SU-DHL-6 (cell line): Measurements from ENCODE around the gene TP53BP2.

Experiments
- H2AFZ ChIP-seq: fragments of 200-600 bp; sonication (generic); 2 replicates; pipeline ENCODE4 v1.6.1; 2014; ENCODE audit warnings: low read depth, mild to moderate bottlenecking, moderate library complexity, mixed read lengths, antibody characterized with exemption, low read length; ENCODE audit not compliant: severe bottlenecking
- H3F3A ChIP-seq: fragments of 200-600 bp; shearing (Covaris generic); 2 replicates; pipeline ENCODE4 v1.6.0; 2016; ENCODE audit warnings: antibody characterized with exemption, mild to moderate bottlenecking; ENCODE audit not compliant: insufficient read depth
- H3K27ac ChIP-seq: fragments of 200-600 bp; sonication (generic); 2 replicates; pipeline ENCODE4 v1.5.1; 2016; ENCODE audit warnings: low read depth, mild to moderate bottlenecking, low read length, moderate library complexity, mixed read lengths
- H3K27me3 ChIP-seq: fragments of 200-600 bp; sonication (generic), shearing (Covaris generic); 2 replicates; pipeline ENCODE4 v1.6.0; 2014; ENCODE audit warnings: mild to moderate bottlenecking, low read length
- H3K36me3 ChIP-seq: fragments of 200-600 bp; sonication (generic); 2 replicates; pipeline ENCODE4 v1.6.1; 2014; ENCODE audit warnings: mild to moderate bottlenecking, low read length, mixed read lengths
- H3K4me2 ChIP-seq: fragments of 300-600, 200-600 bp; shearing (Covaris generic), sonication (generic); 2 replicates; pipeline ENCODE4 v1.6.0; 2014; ENCODE audit warnings: low read length, low read depth, mild to moderate bottlenecking; ENCODE audit not compliant: poor library complexity, severe bottlenecking
- H3K4me3 ChIP-seq: fragments of 200-600 bp; sonication (generic); 2 replicates; pipeline ENCODE4 v1.5.1; 2014; ENCODE audit warnings: antibody characterized with exemption, low read length, mild to moderate bottlenecking, mixed read lengths; ENCODE audit not compliant: insufficient read depth, poor library complexity, severe bottlenecking
- H3K79me2 ChIP-seq: fragments of 200-600 bp; sonication (generic); 2 replicates; pipeline ENCODE4 v1.6.1; 2014; ENCODE audit warnings: mild to moderate bottlenecking, low read length, moderate library complexity; ENCODE audit not compliant: insufficient read depth
- H3K9ac ChIP-seq: fragments of 200-600 bp; sonication (generic); 2 replicates; pipeline ENCODE4 v1.7.0; 2014; ENCODE audit warnings: mild to moderate bottlenecking, low read length
- H3K9me2 ChIP-seq: fragments of 200-600 bp; sonication (generic); replicated peaks from 2 replicates; pipeline ENCODE4 v1.6.1; 2014; ENCODE audit warnings: low read length; ENCODE audit not compliant: insufficient read depth
- H3K9me3 ChIP-seq: fragments of 200-600 bp; sonication (generic); 2 replicates; pipeline ENCODE4 v1.6.1; 2014; ENCODE audit warnings: low read length, mixed read lengths; ENCODE audit not compliant: insufficient read depth
- H4K20me1 ChIP-seq: fragments of 200-600 bp; sonication (generic); 2 replicates; pipeline ENCODE4 v1.6.1; 2014; ENCODE audit warnings: low read depth, mild to moderate bottlenecking, antibody characterized with exemption, low read length, moderate library complexity, mixed read lengths
- EZH2phosphoT487 ChIP-seq: fragments of 200-600 bp; sonication (generic), shearing (Covaris generic); conservative IDR thresholded peaks from 2 replicates; pipeline ENCODE4 v1.6.1; 2018; ENCODE audit warnings: mild to moderate bottlenecking, antibody characterized with exemption, low read length, moderate library complexity, mixed read lengths
- TF ChIP-seq, protein P1 (sequence below): fragments of 200-600 bp; sonication (generic); IDR thresholded peaks from one replicate; pipeline ENCODE4 v1.5.1; 2017; ENCODE audit warnings: antibody characterized with exemption, mild to moderate bottlenecking, low read length, moderate library complexity; ENCODE audit not compliant: insufficient read depth, poor library complexity, severe bottlenecking

Gene TP53BP2

DNA sequence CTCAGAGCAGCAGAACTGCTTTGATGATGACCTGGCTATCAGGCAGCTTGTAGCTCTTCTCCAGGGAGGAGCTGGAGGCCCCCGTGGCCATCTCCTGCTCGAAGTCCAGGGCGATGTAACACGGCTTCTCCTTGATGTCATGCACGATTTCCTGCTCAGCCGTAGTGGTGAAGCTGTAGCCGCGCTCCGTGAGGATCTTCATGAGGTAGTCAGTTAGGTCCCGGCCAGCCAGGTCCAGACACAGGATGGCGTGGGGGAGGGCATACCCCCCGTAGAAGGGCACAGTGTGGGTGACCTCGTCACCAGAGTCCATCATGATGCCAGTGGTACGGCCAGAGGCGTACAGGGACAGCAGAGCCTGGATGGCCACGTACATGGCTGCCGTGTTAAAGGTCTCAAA lies 18.3 kb upstream of the TP53BP2 start:
- no peaks in the 10 kb centered on the region for H3F3A ChIP-seq
- H2AFZ ChIP-seq, result no peak overlapping the region
- H3K27me3 ChIP-seq, result no peaks in the 10 kb centered on the region
- no peaks in the 10 kb centered on the region for H4K20me1 ChIP-seq
- no peaks in the 10 kb centered on the region for H3K36me3 ChIP-seq
- H3K79me2 ChIP-seq, result no peaks in the 10 kb centered on the region
- no peak overlapping the region for H3K4me3 ChIP-seq
- no peaks in the 10 kb centered on the region for H3K9me2 ChIP-seq
- H3K9ac ChIP-seq, result no peak overlapping the region
- no peak overlapping the region for H3K27ac ChIP-seq
- no peak overlapping the region for H3K4me2 ChIP-seq
- H3K9me3 ChIP-seq, result no peaks in the 10 kb centered on the region
- TF ChIP-seq, protein P1, sequence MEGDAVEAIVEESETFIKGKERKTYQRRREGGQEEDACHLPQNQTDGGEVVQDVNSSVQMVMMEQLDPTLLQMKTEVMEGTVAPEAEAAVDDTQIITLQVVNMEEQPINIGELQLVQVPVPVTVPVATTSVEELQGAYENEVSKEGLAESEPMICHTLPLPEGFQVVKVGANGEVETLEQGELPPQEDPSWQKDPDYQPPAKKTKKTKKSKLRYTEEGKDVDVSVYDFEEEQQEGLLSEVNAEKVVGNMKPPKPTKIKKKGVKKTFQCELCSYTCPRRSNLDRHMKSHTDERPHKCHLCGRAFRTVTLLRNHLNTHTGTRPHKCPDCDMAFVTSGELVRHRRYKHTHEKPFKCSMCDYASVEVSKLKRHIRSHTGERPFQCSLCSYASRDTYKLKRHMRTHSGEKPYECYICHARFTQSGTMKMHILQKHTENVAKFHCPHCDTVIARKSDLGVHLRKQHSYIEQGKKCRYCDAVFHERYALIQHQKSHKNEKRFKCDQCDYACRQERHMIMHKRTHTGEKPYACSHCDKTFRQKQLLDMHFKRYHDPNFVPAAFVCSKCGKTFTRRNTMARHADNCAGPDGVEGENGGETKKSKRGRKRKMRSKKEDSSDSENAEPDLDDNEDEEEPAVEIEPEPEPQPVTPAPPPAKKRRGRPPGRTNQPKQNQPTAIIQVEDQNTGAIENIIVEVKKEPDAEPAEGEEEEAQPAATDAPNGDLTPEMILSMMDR, result no peak
- no peak for TF ChIP-seq EZH2phosphoT487

DNA sequence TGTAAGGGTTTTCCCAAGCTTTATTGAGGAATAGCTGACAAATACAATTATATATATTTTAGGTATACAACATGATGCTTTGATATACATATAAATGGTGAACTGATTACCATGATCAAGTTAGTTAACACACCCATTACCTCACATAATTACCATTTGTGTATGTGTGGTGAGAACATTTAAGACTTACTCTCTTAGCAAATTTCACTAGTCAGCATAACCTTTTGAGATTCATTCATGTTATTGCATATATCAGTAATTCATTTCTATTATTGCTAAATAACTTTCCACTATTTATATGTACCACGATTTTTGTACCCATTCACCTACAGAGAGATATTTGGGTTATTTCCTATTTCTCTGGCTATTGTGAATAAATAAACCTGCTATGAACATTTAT lies 16.2 kb upstream of the TP53BP2 start:
- Histone ChIP-seq H3K27me3 (no peaks in the 10 kb centered on the region), H3K9ac (no peak overlapping the region), H3K36me3 (no peaks in the 10 kb centered on the region), H3K9me2 (no peaks in the 10 kb centered on the region), H3K79me2 (no peaks in the 10 kb centered on the region), H3K4me3 (no peak overlapping the region), H3F3A (no peaks in the 10 kb centered on the region), H3K9me3 (no peaks in the 10 kb centered on the region), H4K20me1 (no peaks in the 10 kb centered on the region), H3K4me2 (no peak overlapping the region), H3K27ac (no peak overlapping the region), H2AFZ (no peak overlapping the region)
- TF ChIP-seq, protein P1, result no peak
- no peak for TF ChIP-seq EZH2phosphoT487

DNA sequence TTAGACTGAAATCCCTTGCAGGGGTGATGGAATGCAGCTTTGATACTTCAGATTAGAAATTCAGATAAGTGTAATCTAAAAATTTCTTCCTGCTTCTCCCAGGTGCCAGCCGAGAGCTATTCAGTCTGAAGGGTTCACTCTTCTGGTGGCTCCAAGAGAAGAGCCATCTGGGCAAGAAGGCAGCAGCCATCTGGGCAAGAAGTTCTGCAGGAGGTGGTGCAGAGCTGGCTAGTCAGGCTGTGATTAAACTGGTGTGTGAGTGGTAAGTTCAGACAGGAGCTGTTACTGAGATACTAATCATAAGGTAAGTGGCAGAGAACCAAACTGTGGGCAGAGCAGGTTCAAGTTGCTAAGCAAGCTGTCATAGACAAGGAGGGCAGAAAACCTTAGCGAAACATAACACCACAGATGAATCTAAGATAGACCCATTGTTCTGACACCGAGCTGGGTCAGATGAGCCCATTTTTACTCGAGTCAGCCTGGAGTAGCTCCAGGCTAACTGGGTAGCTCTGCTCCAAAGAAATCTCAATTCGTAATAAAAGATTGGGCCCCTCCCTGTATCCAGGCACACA lies 14.4 kb upstream of the TP53BP2 start:
- H3K4me2 ChIP-seq, result no peak overlapping the region
- no peaks in the 10 kb centered on the region for H3K79me2 ChIP-seq
- no peak overlapping the region for H2AFZ ChIP-seq
- no peak overlapping the region for H3K9ac ChIP-seq
- TF ChIP-seq, protein P1, result no peak
- TF ChIP-seq EZH2phosphoT487, result no peak
- H4K20me1 ChIP-seq, result no peaks in the 10 kb centered on the region
- H3F3A ChIP-seq, result no peaks in the 10 kb centered on the region
- no peak overlapping the region for H3K27ac ChIP-seq
- H3K9me2 ChIP-seq, result no peaks in the 10 kb centered on the region
- no peaks in the 10 kb centered on the region for H3K36me3 ChIP-seq
- H3K4me3 ChIP-seq, result no peak overlapping the region
- H3K27me3 ChIP-seq, result no peaks in the 10 kb centered on the region
- no peaks in the 10 kb centered on the region for H3K9me3 ChIP-seq
